Stimulated activated CD8-positive, alpha-beta memory T cell treated with anti-CD3 and anti-CD28 coated beads, Interleukin-2, amount 100 ng/mL, for 1 hour (primary cell): ENCODE results near the gene COL1A1.

Experiments
- DNase-seq, 2 donors: peaks; one replicate each; pipeline ENCODE4 v3.0.0-alpha.2; 2020; ENCODE audit warnings: low read depth in 2 of 2

COL1A1 gene

DNA sequence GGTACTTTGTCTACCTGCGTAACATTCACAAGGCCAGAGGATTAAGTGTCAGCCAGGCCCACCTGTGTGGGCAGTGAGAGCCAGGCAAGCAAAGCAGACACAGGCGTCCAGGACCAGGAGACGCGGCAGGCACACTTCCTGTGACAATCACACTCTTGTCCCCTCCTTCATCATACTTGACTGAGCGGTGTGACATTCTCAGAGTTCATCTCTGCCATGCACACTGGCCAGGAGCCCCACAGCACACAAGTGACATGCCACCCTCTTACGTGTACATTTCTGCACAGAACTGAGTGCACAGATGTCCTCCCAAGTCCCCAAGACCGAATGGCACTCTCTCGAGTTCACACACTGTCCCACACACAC, 59.7 kb downstream of the COL1A1 start:
- no peak for DNase-seq

DNA sequence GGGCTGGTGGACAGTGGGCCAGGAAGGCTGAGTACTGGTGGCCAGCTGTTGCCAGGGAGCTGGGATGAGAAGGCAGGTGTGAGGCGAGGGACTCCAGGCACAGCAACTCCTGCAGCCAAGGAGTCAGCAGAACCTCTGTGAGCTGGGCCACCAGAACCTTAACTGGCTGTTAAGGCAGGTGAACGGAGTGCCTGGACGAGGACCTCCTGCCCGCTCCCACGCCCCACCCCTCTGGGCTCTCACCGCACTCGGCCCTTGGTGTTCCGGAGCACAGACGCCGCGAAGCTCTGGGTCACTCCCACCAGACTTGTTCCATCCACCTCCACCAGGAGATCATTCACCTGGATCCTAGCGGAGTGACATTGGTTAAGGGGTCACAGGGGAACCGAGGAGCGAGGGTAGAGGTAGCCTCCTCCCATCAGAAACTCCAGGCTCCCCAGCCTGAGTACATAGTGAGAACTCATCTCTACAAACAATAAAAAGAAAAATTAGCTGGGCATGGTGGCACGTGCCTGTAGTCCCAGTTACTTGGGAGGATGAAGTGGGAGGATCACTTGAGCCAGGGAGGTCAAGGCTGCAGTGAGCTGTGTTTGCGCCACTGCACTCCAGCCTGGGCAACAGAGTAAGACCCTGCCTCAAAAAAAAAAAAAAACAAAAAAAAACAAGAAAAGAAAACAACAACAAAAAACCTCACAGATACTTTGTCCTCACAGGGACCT, 60.2 kb downstream of the COL1A1 start:
- DNase-seq = no peak

DNA sequence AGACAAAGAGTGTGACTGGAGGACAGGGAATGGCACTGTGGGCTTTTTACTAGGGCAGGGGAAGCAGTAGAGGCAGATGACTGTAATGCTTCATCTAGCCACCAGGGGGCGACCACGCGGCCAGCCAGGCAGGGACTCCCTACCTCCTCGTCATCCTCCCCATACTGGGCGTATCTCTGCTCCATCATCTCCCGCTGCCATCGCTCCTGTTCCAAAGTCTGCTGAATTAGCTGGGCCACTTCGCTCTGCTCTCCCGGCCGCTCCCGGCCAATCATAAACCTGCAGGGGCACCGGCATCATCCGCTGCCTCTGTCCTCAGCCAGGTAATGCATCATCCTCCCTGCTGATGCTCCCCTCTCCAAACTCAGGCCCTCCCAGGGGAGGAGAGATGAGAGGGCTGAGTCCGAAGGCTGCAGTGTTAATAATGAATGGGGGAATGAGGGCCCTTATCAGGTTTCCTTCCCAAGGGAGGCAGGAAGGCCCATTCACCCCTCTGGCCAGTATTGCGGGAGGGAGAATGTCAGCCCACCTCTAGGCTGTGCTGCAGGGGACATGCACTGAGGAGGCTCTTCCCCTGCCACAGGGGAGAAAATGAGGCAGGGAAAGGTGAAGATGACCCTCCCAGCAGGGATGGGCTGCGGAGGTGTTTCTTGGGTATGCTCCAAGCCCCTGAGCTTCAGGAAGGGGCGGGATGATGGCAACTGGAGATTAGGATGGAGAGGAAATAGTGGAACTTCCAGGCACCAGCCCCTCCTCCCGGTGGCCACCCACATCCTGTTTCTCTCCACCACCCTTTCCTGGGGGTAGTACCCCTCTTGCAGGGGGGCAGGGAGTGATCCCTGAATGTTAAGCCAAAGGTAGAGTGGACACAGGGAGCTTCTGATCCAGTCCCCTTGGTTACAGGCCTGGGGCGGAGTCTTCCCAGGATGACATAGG, 61.2 kb downstream of the COL1A1 start:
- DNase-seq = peak; percentile 64 to 70

DNA sequence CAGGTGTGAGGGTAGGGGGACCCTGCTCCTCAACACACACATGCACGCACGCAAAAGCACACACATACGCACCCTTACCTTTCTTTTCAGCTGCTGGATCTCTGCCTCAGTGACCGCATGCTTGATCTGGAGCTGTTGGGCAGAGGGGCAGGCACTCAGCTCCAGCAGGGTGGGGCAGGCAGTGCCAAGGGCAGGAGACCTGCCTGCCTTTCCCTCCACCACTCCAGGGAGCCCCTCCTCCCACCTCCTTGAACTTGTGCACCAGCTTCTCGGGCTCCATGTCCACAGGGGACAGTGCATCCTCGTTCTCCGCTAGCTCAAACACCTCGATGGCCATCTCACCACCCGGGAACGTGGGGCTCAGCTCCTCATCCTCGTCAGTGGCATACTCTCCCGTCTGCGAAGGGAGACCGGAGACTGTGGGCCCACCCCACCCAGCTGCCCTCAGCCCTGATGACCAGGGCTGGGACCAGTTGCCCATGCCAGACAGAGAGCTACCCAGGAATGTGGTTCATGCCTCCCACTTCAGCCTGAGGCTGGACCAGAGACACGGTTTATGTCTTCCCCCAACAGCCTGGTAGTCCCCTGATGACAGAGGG, 62.1 kb downstream of the COL1A1 start:
- DNase-seq = no peak

DNA sequence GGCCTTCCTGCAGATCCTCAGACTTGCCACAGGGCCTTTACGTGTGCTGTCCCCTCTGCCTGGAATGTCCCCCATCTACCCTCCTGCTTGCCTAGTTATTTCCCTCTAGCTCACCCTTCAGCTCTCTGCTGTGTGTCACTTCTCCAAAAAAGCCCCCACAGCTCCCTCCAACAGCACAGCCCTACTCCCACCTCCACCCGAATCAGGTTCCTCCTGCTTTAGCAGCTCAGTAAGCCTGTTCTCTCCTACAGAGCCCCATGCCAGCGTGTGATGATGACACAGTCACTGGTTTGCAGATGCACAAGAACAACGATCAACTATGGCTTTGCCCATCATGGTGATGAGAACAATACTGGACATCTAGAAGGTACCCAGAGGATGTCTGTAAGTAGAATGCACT, 64.4 kb downstream of the COL1A1 start:
- DNase-seq = no peak

DNA sequence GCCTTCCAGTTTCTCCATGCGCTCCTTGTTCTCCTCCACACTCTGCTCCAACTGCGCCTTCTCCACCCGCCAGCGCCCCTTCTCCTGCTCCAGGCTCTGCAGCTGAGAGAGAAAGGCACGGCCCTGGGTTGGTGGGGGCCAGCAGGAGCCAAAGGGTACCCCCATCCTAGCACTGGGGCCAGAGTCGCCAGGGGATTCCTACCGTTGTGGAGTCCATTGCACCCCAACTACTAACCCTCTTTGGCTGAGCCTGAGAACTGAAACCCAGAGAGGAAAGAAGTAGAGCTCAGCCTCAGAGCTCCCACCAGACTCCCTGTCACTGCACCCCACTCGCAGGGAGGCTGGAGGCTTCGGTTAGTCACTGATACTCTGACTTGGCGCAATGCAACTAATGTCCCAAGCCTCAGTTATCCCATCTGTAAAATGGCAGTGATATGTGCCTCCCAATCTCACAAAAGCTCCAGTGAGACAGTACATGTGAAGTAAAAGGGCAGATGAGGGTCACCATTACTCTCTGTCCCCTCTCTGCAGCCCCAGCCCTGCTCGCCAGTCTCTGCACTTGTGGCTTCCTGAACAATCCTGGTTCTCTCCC, 65.2 kb downstream of the COL1A1 start:
- no peak for DNase-seq

DNA sequence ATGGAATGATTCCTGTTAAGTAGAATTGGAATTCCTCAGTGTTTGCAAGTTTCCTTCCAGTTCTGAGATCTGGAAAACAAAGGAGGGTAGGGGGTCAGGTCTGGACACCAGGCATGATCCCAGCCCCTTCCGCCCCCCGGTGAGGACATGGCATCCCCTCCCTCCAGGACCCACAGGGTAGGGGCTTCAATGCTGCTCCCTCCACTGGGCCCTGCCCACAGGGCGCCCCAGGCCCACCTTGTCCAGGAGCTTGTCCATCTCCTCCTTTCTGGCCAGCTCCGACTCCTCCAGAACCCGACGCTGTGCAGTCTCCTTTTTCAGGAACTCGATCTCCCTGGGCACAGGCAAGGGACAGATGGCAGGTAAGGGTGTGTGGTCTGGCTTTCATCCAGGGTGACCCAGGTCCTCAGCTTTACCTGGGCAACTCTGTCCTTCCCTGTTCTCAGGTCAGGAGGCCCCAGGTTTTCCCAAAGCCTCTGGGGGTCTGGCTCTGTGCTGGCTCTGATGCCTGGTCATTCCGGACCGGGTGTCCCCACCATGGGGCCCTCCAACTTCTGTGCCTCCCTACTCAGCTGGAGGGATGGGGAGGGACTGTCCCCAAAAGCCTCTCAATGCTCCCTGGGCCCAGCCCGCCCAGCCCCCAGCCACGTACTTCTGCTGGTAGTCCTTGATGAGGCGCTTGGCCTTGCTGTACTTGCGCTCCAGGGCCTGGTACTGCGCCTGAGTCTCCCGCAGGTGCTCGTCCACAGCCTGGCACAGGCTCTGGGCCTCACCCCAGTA, 65.9 kb downstream of the COL1A1 start:
- no peak for DNase-seq

DNA sequence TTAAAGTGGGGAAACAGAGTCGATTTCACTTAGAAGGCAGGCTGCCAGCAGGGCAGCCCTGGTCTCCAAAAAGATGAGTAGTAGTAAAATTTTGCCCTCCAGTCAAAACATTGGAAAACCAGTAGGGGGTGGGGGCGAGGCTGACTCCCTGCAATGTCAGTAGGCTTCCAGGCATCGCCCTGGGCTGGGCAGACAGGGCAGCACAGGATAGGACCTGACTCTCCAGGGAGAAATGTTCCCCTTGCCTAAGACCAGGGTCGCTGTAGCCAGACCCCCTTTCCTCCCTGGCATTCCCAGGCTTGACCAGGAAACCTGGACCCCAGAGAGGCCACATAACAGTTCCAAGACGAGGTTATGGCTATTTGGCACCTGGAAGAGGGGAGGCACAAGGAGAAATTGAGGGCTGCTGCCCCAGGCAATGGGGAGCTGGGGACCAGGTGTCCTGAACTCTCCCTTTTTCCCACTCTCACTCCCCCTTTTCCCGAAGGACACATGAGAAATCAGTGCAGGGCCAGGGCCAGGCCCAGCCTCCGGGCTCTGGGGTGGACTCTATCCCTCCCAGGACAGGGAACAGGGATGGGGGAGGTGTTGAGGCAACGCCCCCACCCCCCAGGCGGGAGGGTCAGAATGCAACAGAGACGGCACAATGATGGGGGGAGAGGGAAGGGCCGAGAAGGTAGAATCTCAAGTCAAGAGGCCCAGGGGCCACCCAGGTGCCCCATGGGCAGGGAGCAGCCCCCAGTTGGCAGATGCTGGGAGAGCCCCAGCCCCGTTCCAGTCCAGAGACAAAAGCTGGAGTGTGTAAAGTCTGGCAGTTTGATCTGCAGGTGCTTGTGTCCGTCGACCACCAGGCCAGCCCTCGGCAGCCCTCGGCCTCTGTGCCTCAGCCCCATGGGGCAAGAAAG, 67.0 kb downstream of the COL1A1 start:
- DNase-seq = no peak

DNA sequence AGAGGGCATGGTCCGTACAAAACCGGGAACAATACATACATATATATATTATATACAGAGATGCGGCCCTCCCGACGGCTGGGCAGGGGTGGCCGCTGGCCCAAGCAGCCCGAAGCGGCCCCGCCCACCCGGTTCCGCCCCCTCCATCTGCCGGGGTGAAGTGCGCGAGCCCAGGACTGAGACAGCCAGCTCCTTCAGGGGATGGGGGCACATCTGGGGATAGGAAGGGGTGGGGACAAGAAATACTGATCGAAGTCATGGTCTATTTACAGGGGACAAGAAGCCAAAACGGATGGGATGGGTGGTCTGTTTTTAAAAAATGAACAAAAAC, 67.7 kb downstream of the COL1A1 start:
- no peak for DNase-seq
